Psoas muscle (tissue), 8 donors: ENCODE results near the gene EVL. TPM values are rescaled to one million over a fixed set of nuclear protein-coding genes. Genes with fewer than 3 reads are reported as not detected.

Source experiments
- ATAC-seq, 4 donors: fragments of 200-7000 bp; cut with Tn5 transposase; one replicate each; pipeline ENCODE4 v1.9.1; 2020; ENCODE audit warnings: moderate library complexity in 3 of 4, mild to moderate bottlenecking in 2 of 4
- DNase-seq, 2 donors: peaks; one replicate each; pipeline ENCODE4 v3.0.0-alpha.2; 2020
- H3K27ac ChIP-seq: fragments of 200-600 bp; one replicate; pipeline ENCODE4 v1.8.0; 2022
- H3K27me3 ChIP-seq, 3 donors: fragments of 200-600 bp in 1 of 3; one replicate each; pipeline versions ENCODE4 v1.6.1 to v1.8.0; 2013 to 2022; ENCODE audit warnings: low read length in 2 of 3, mild to moderate bottlenecking in 2 of 3, moderate library complexity in 1 of 3; ENCODE audit not compliant: insufficient read depth in 3 of 3
- H3K36me3 ChIP-seq, 2 donors: fragments of 200-600 bp in 1 of 2; one replicate each; pipeline versions ENCODE4 v1.6.1 to v1.8.0; 2013 to 2022; ENCODE audit warnings: low read depth in 1 of 2, mild to moderate bottlenecking in 1 of 2, moderate library complexity in 1 of 2; ENCODE audit not compliant: insufficient read depth in 1 of 2
- H3K4me1 ChIP-seq: fragments of 200-600 bp; one replicate; pipeline ENCODE4 v1.8.0; 2022
- H3K4me3 ChIP-seq: fragments of 200-600 bp; one replicate; pipeline ENCODE4 v1.8.0; 2022; ENCODE audit warnings: mild to moderate bottlenecking
- H3K9me3 ChIP-seq: fragments of 200-600 bp; one replicate; pipeline ENCODE4 v1.8.0; 2022
- CTCF ChIP-seq: fragments of 200-600 bp; IDR thresholded peaks from one replicate; pipeline ENCODE4 v1.8.0; 2022; ENCODE audit warnings: antibody characterized with exemption
- WGBS, 3 donors: extraction: QIAGEN DNeasy Blood & Tissue Kit; methylation state at CpG; one replicate each; pipeline versions ENCODE4 v1.1.6 to v1.1.7; 2013; 5-methylcytosine and 5-hydroxymethylcytosine counted together
- intact Hi-C, 2 donors: fragments of 100-400 bp; cut with DNase I; formaldehyde crosslinking; loops; one replicate each; pipeline versions ENCODE4 v1.11.0 to v1.14.2; 2022
- polyA plus RNA-seq, 3 donors: library from polyadenylated mRNA; stranded (reverse); fragments of 200-250 nt; gene quantifications; one replicate each; pipeline ENCODE4 v1.2.3, GENCODE V29; 2013
- total RNA-seq, 4 donors: library from RNA; stranded (reverse); fragmentation: NEBNext Ultra II Directional in 2 of 4; extraction: Animal tissue kit (Norgen Biotek cat#: 25700) in 2 of 4; gene quantifications; one replicate each; pipeline versions ENCODE4 v1.2.1 to v1.2.4, GENCODE V29; 2021 to 2023
- donor health status: healthy with polysubstance abuse.
- donor health status: DM: no; HTN: no; CAD: no; lungs with moderate emphysema.
- donor health status: Bipolar disorder and iron deficiency.
- donor health status: healthy.
- donor health status: DM: yes; HTN: yes; CAD: no.
- donor health status: DM: no; HTN: no; CAD: no.
- donor health status: DM: no; HTN: no; CAD: no.
- donor health status: DM: yes; HTN: yes; CAD: no.

Gene EVL
- total and polyA plus RNA-seq, 7 donors: 9.6 to 30.4 (median 17.1) TPM

GRCh38 chr14:100117026-100117425 is 51.8 kb downstream of the EVL start:
- no peaks in the 10 kb centered on the region for H3K9me3 ChIP-seq
- TF ChIP-seq CTCF: no peak
- WGBS, 3 donors: 89 to 96% (median 93%) methylated on average over 10 of the region's 10 CpGs
- peak in 1 of 2 donors; percentile 47 for DNase-seq
- H3K4me1 ChIP-seq: no peaks in the 10 kb centered on the region
- no peaks in the 10 kb centered on the region for H3K27me3 ChIP-seq
- ATAC-seq: no peak
- H3K4me3 ChIP-seq: no peak overlapping the region
- H3K36me3 ChIP-seq: no peaks in the 10 kb centered on the region
- no peak overlapping the region for H3K27ac ChIP-seq
- intact Hi-C loops: no loop called here

GRCh38 chr14:100117633-100118395 is 52.6 kb downstream of the EVL start:
- H3K9me3 ChIP-seq: no peaks in the 10 kb centered on the region
- H3K27ac ChIP-seq: no peak overlapping the region
- H3K36me3 ChIP-seq: no peaks in the 10 kb centered on the region
- H3K27me3 ChIP-seq: no peaks in the 10 kb centered on the region
- intact Hi-C loops: no loop called here
- no peak for TF ChIP-seq CTCF
- 94 to 96% (median 95%) methylated on average over 14 of the region's 14 CpGs for WGBS, 3 donors
- H3K4me1 ChIP-seq: no peaks in the 10 kb centered on the region
- no peak for ATAC-seq
- H3K4me3 ChIP-seq: no peak overlapping the region
- no peak for DNase-seq

GRCh38 chr14:100118396-100119011 is 53.3 kb downstream of the EVL start:
- intact Hi-C loops: no loop called here
- H3K4me3 ChIP-seq: no peak overlapping the region
- no peak for TF ChIP-seq CTCF
- no peak overlapping the region for H3K27ac ChIP-seq
- no peaks in the 10 kb centered on the region for H3K4me1 ChIP-seq
- no peaks in the 10 kb centered on the region for H3K9me3 ChIP-seq
- ATAC-seq (no peak), DNase-seq (no peak)
- H3K36me3 ChIP-seq: no peaks in the 10 kb centered on the region
- WGBS, 3 donors: 88 to 91% (median 90%) methylated on average over 7 of the region's 7 CpGs
- no peaks in the 10 kb centered on the region for H3K27me3 ChIP-seq

GRCh38 chr14:100119251-100119650 is 54.0 kb downstream of the EVL start:
- H3K27ac ChIP-seq: no peak overlapping the region
- no peaks in the 10 kb centered on the region for H3K4me1 ChIP-seq
- DNase-seq (no peak), ATAC-seq (no peak)
- H3K4me3 ChIP-seq: no peak overlapping the region
- H3K27me3 ChIP-seq: no peaks in the 10 kb centered on the region
- WGBS, 3 donors: 94 to 95% (median 95%) methylated on average over 8 of the region's 8 CpGs
- no peaks in the 10 kb centered on the region for H3K9me3 ChIP-seq
- TF ChIP-seq CTCF: no peak
- intact Hi-C loops: no loop called here
- H3K36me3 ChIP-seq: peaks cover 0 to 7% of the 10 kb centered on the region in 2 donors
